Neural progenitor cell (in vitro differentiated cells): ENCODE results near the gene VEZT.

ENCODE experiments used
- CTCF ChIP-seq: fragments of 200-600 bp; sonication (generic); IDR thresholded peaks from 2 replicates; pipeline ENCODE4 v1.5.1; 2017; ENCODE audit warnings: antibody characterized with exemption, mild to moderate bottlenecking
- EZH2 ChIP-seq: fragments of 200-600 bp; sonication (generic); IDR thresholded peaks from 2 replicates; pipeline ENCODE4 v1.6.1; 2017; ENCODE audit warnings: antibody characterized with exemption, mild to moderate bottlenecking, moderate library complexity
- EZH2phosphoT487 ChIP-seq: fragments of 200-600 bp; sonication (generic); IDR thresholded peaks from 2 replicates; pipeline ENCODE4 v1.6.1; 2017; ENCODE audit warnings: antibody characterized with exemption

DNA sequence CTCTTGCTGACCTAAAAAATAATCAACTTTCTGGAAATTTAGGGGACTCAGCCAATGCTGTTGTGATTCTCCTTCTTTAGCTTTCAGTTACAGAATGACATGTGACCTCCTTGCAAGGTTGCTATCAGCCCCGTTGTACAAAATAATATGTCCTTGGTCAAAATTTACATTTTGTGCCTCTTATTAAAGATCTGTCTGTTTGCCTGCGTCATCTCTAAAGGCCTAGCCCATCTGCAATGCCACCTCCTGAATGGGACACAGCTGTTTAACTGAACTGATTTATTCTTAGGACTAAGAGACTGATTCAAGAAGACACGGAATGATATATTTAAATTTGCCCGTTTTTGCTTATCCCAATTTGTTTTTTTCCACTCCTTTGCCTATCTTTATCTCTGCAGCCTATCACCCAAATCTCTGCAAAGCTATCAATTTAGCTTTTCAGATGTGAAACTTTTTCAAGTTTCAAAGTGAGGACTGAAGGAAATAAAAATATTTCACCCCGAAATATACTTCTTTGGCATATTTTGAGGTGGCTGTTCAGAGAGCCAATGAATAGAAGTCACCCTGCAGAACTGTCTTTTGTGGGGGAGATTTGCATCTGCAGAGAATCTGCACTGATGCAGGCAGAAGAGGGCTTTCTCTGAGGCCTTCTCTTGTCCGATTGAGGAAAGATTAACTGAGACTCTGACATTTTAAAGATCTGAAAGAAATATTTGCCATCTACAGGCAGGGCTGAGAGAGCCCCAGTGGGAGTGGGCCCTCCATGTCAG lies 126.0 kb downstream of the VEZT start:
- TF ChIP-seq CTCF: no peak
- no peak for TF ChIP-seq EZH2
- no peak for TF ChIP-seq EZH2phosphoT487
